ENCODE measurements around the gene APC. TPM values are rescaled to one million over a fixed set of nuclear protein-coding genes. Genes with fewer than 3 reads are reported as not detected.
A peak's percentile ranks its signal among the peaks of the same experiment; 100 is the strongest.

Gene APC
- total RNA-seq, 1 donor from 2014 or later, result 53.9 TPM

DNA sequence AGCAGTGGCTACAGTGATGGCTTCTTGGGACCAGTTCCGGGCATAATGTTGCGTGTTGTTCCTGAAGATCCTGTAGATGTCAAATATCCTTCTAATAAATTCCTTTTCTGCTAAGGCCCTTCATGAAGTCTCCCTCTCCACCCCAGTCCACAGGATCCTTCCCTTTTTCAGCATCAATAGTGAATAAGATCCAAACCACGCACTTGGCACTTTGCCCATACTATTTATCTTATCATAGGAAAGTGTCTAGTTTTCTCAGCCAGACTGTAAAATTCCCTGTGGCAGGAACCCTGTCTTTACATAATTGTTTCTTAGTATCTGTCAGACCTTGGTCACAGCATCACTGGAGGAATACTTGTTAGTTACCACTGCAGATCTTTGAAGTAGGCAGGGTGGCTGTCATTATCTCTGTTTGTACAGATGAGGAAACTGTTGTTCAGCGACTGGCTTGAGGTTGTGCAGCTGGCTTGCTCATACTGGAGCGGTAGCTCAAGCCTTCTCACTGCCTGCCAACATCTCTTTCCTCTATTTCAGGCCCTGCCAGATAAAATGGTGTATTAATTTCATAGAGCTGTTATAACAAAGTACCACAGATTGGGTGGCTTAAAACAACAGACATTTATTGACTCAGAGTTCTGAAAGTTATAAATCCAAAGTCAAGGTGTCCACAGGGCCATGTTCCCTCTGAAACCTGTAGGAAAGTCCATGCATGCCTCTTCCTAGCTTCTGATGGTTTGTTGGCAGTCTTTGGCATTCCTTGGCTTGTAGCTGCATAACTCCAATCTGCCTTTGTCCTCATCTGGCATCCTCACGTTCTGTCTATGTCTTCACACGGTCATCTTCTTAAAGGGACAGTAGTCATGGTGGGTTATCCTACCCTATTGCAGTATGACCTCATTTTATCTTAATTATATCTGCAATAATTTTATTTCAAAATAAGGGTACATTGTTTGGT lies 33.5 kb upstream of the APC start:
- peaks cover 10% of the 10 kb centered on the region for H3K4me1 Mint-ChIP-seq (ENCODE audit: low read depth, unreplicated experiment)
- H3K27me3 ChIP-seq (ENCODE audit: insufficient read depth, low read length), result no peaks in the 10 kb centered on the region
- H3K4me2 ChIP-seq (ENCODE audit: low read length), result peak overlapping the region; percentile 15
- no peaks in the 10 kb centered on the region for H3K9me3 ChIP-seq (ENCODE audit: insufficient read depth, low read depth, low read length)
- no peaks in the 10 kb centered on the region for H3K36me3 ChIP-seq (ENCODE audit: insufficient read depth, low read length)
- no peaks in the 10 kb centered on the region for H3K27me3 Mint-ChIP-seq (ENCODE audit: low read depth, unreplicated experiment)
- TF ChIP-seq EZH2 (IDR thresholded peaks at IDR 0.05; ENCODE audit: insufficient read depth, low read length), result no peak
- TF ChIP-seq, protein P1, sequence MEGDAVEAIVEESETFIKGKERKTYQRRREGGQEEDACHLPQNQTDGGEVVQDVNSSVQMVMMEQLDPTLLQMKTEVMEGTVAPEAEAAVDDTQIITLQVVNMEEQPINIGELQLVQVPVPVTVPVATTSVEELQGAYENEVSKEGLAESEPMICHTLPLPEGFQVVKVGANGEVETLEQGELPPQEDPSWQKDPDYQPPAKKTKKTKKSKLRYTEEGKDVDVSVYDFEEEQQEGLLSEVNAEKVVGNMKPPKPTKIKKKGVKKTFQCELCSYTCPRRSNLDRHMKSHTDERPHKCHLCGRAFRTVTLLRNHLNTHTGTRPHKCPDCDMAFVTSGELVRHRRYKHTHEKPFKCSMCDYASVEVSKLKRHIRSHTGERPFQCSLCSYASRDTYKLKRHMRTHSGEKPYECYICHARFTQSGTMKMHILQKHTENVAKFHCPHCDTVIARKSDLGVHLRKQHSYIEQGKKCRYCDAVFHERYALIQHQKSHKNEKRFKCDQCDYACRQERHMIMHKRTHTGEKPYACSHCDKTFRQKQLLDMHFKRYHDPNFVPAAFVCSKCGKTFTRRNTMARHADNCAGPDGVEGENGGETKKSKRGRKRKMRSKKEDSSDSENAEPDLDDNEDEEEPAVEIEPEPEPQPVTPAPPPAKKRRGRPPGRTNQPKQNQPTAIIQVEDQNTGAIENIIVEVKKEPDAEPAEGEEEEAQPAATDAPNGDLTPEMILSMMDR (IDR thresholded peaks at IDR 0.05; ENCODE audit: insufficient read depth, low read depth, low read length), result no peak
- H2AFZ ChIP-seq (ENCODE audit: low read depth, low read length), result no peak overlapping the region
- no peak overlapping the region for H3K4me3 Mint-ChIP-seq (ENCODE audit: unreplicated experiment)
- no peak overlapping the region for H3K27ac ChIP-seq (ENCODE audit: low read depth, low read length)
- H3K4me1 ChIP-seq (ENCODE audit: insufficient read depth, low read length), result peaks cover 18% of the 10 kb centered on the region
- peaks cover 17% of the 10 kb centered on the region for H3K79me2 ChIP-seq (ENCODE audit: insufficient read depth, low read length)
- H4K20me1 ChIP-seq (ENCODE audit: insufficient read depth, low read length), result no peaks in the 10 kb centered on the region
- DNase-seq (ENCODE audit: low read depth), result peak; percentile 89
- no peaks in the 10 kb centered on the region for H3K9me3 Mint-ChIP-seq (ENCODE audit: unreplicated experiment)
- no peak overlapping the region for H3K4me3 ChIP-seq (ENCODE audit: insufficient read depth, low read depth, low read length)
- FAIRE-seq, result no peak
- peak overlapping the region; percentile 8 for H3K27ac Mint-ChIP-seq (ENCODE audit: unreplicated experiment)
- no peak overlapping the region for H3K9ac ChIP-seq (ENCODE audit: low read length)
- H3K36me3 Mint-ChIP-seq (ENCODE audit: low read depth, unreplicated experiment), result no peaks in the 10 kb centered on the region

DNA sequence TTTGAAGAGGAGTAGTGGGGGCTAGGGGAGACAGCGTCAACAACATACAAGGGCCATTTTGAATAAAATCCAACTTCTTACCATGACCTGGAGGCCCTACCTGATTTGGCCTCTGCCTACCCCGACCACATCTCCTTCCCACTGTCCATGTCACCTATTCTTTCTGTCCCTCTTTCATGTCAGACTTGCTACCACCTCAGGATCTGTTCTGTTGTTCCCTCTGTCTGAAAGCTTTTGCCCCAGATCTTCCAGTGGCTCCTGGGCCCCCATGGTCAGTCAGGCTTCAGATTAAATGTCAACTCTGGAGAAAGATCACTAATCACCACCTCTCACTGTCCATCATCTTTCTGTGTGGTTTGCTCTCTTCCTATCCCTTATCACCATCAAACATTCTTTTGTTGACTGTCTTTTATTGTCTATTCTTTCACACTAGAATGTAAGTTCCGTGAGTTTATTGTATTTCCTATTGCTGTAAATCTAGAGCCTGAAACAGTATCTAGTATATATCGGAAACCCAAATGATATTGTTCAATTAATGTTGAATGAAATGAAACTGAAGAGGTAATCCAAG lies 31.2 kb upstream of the APC start:
- Histone ChIP-seq H3K4me3 (ENCODE audit: insufficient read depth, low read depth, low read length) (peak overlapping the region; percentile 93), H3K4me1 (ENCODE audit: insufficient read depth, low read length) (peaks cover 18% of the 10 kb centered on the region), H3K36me3 (ENCODE audit: insufficient read depth, low read length) (no peaks in the 10 kb centered on the region), H3K4me2 (ENCODE audit: low read length) (peak overlapping the region; percentile 85), H3K27ac (ENCODE audit: low read depth, low read length) (no peak overlapping the region), H3K27me3 (ENCODE audit: insufficient read depth, low read length) (no peaks in the 10 kb centered on the region), H2AFZ (ENCODE audit: low read depth, low read length) (peak overlapping the region; percentile 84), H4K20me1 (ENCODE audit: insufficient read depth, low read length) (peaks cover 17% of the 10 kb centered on the region), H3K79me2 (ENCODE audit: insufficient read depth, low read length) (peaks cover 41% of the 10 kb centered on the region), H3K9ac (ENCODE audit: low read length) (no peak overlapping the region), H3K9me3 (ENCODE audit: insufficient read depth, low read depth, low read length) (no peaks in the 10 kb centered on the region)
- FAIRE-seq, result no peak
- Mint-ChIP-seq H3K36me3 (ENCODE audit: low read depth, unreplicated experiment) (no peaks in the 10 kb centered on the region), H3K27me3 (ENCODE audit: low read depth, unreplicated experiment) (no peaks in the 10 kb centered on the region), H3K27ac (ENCODE audit: unreplicated experiment) (peak overlapping the region; percentile 28), H3K4me1 (ENCODE audit: low read depth, unreplicated experiment) (peaks cover 18% of the 10 kb centered on the region), H3K4me3 (ENCODE audit: unreplicated experiment) (peak overlapping the region; percentile 89), H3K9me3 (ENCODE audit: unreplicated experiment) (no peaks in the 10 kb centered on the region)
- TF ChIP-seq, protein P1 (IDR thresholded peaks at IDR 0.05; ENCODE audit: insufficient read depth, low read depth, low read length), result no peak
- no peak for DNase-seq (ENCODE audit: low read depth)

All from astrocyte (in vitro differentiated cells and primary cell).